Heart left ventricle (tissue), 16 donors: ENCODE data around the gene PRDM15. TPM values are rescaled to one million over a fixed set of nuclear protein-coding genes. Genes with fewer than 3 reads are reported as not detected.

Source experiments
- ATAC-seq, 4 donors: fragments of 200-7000 bp; cut with Tn5 transposase; one replicate each; pipeline ENCODE4 v1.9.1; 2020 to 2022; ENCODE audit warnings: moderate library complexity in 4 of 4, mild to moderate bottlenecking in 3 of 4, moderate number of reproducible peaks in 1 of 4
- DNase-seq, 5 donors: peaks; one replicate each; pipeline ENCODE4 v3.0.0-alpha.2; 2020
- H3K27ac ChIP-seq, 12 donors: fragments of 200-600 bp; sonication (generic) in 4 of 12; one replicate each; pipeline versions ENCODE4 v1.5.0 to v1.8.0; 2016 to 2022; ENCODE audit warnings: mild to moderate bottlenecking in 2 of 12
- H3K27me3 ChIP-seq, 9 donors: fragments of 200-600 bp; sonication (generic) in 2 of 9; one replicate each; pipeline versions ENCODE4 v1.5.1 to v1.8.0; 2016 to 2022; ENCODE audit warnings: mild to moderate bottlenecking in 3 of 9
- H3K36me3 ChIP-seq, 9 donors: fragments of 200-600 bp; sonication (generic) in 2 of 9; one replicate each; pipeline versions ENCODE4 v1.5.0 to v1.8.0; 2018 to 2022; ENCODE audit warnings: mild to moderate bottlenecking in 2 of 9
- H3K4me1 ChIP-seq, 12 donors: fragments of 200-600 bp; sonication (generic) in 4 of 12; one replicate each; pipeline versions ENCODE4 v1.5.0 to v1.8.0; 2016 to 2022; ENCODE audit warnings: mild to moderate bottlenecking in 3 of 12
- H3K4me3 ChIP-seq, 12 donors: fragments of 200-600 bp; sonication (generic) in 4 of 12; one replicate each; pipeline versions ENCODE4 v1.5.0 to v1.8.0; 2017 to 2022; ENCODE audit warnings: mild to moderate bottlenecking in 9 of 12, moderate library complexity in 4 of 12
- H3K9me3 ChIP-seq, 12 donors: fragments of 200-600 bp; sonication (generic) in 4 of 12; one replicate each; pipeline versions ENCODE4 v1.5.0 to v1.8.0; 2016 to 2022; ENCODE audit warnings: mild to moderate bottlenecking in 1 of 12
- CTCF ChIP-seq, 12 donors: fragments of 200-600 bp; sonication (generic) in 4 of 12; IDR thresholded peaks; one replicate each; pipeline versions ENCODE4 v1.5.0 to v1.8.0; 2018 to 2022; ENCODE audit warnings: antibody characterized with exemption in 12 of 12, mild to moderate bottlenecking in 5 of 12
- POLR2A ChIP-seq, 2 donors: fragments of 450-650 bp; IDR thresholded peaks; one replicate each; pipeline ENCODE4 v1.6.1; 2017; ENCODE audit warnings: antibody characterized with exemption in 2 of 2, mild to moderate bottlenecking in 2 of 2, moderate library complexity in 2 of 2
- WGBS, 4 donors: extraction: QIAGEN DNeasy Blood & Tissue Kit in 2 of 4; methylation state at CpG; one replicate each; pipeline versions ENCODE4 v1.1.5 to v1.1.7; 2013 to 2018; 5-methylcytosine and 5-hydroxymethylcytosine counted together
- intact Hi-C, 10 donors: fragments of 100-400 bp; cut with DNase I; formaldehyde crosslinking; loops; one replicate each; pipeline versions ENCODE4 v1.11.1 to v1.14.2; 2022
- polyA plus RNA-seq, 2 donors: library from polyadenylated mRNA; stranded (reverse); fragments of 200-250 nt; gene quantifications; one replicate each; pipeline ENCODE4 v1.2.3, GENCODE V29; 2013
- total RNA-seq, 9 donors: library from RNA; depleted of rRNA in 2 of 9; stranded (reverse); fragments of >200 nt in 2 of 9; fragmentation: NEBNext Ultra II Directional in 3 of 9; extraction: Animal tissue kit (Norgen Biotek cat#: 25700) in 3 of 9; gene quantifications; one replicate each; pipeline versions ENCODE4 v1.1.0 to v1.2.4, GENCODE V29; 2016 to 2023
- donor health status: ischemic (EF 13 %, LVEDD 7.1; RV severe dilation, severe dysfunction).
- donor health status: healthy with polysubstance abuse.
- donor health status: DM: no; HTN: yes; CAD: no.
- donor health status: DM: no; HTN: no; CAD: no.
- donor health status: ischemic (EF 25% LVEDD 6.9; RV normal size, moderate dysfunction).
- donor health status: ischemic (EF 25% LVEDD 5.7; RV mildly dilated, moderate dysfunction).
- donor health status: healthy.
- donor health status: DM: yes; HTN: yes; CAD: no.
- donor health status: ischemic (EF 35%, LVEDD 5.7; RV mildly dilated, moderate dysfunction).
- donor health status: nonischemic (EF 11% LVEDD 7.7; RV severe dilation, severe dysfunction).
- donor health status: DM: yes; HTN: yes; CAD: no.
- donor health status: PGD.
- donor health status: ischemic (EF 29% LVEDD 5.4; RV normal size, mild dysfunction).
- donor health status: nonischemic (EF 23%, LVEDD 6.1; RV moderate dilation, normal function).

Gene PRDM15
- total and polyA plus RNA-seq, 11 donors: 2.1 to 6.3 (median 2.7) TPM

DNA sequence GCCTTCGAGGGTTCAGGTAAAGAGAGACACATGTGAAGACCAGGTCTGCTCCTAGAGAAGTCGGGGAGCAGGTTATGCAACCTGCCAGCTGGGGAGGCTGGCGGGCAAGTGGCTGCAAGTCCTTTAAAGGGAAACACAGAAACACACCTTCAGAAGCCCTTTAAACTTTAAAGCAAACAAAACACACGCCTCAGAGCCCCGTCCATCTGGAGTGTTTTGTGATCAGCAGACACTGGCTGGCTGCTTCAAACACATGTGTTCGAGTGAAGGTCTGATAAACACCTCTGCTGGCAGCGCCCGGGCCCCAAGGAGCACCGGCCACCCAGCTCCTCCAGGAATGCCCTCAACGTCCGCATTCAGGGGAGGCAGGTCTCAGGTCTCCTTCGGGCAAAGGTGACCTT is 127.5 kb downstream of the PRDM15 start:
- DNase-seq: peak in 1 of 5 donors; percentile 16
- no peaks in the 10 kb centered on the region for H3K9me3 ChIP-seq
- TF ChIP-seq POLR2A (IDR thresholded peaks at IDR 0.05): no peak
- TF ChIP-seq CTCF (IDR thresholded peaks at IDR 0.05): no peak
- peaks cover 0 to 15% (median 0%) of the 10 kb centered on the region in 9 donors for H3K27me3 ChIP-seq
- no peak for ATAC-seq
- 56 to 72% (median 62%) methylated on average over 10 to 12 of the region's 12 CpGs for WGBS, 4 donors
- no peak overlapping the region for H3K27ac ChIP-seq
- H3K36me3 ChIP-seq: no peaks in the 10 kb centered on the region
- intact Hi-C loops: no loop called here
- H3K4me3 ChIP-seq: no peak overlapping the region
- H3K4me1 ChIP-seq: peaks cover 0 to 6% (median 0%) of the 10 kb centered on the region in 12 donors

- DNase-seq (peak in 1 of 5 donors; percentile 7), ATAC-seq (no peak)
- Histone ChIP-seq H3K4me1 (peaks cover 0 to 6% (median 0%) of the 10 kb centered on the region in 12 donors), H3K9me3 (no peaks in the 10 kb centered on the region), H3K27ac (no peak overlapping the region), H3K4me3 (no peak overlapping the region), H3K27me3 (peaks cover 0 to 15% (median 0%) of the 10 kb centered on the region in 9 donors), H3K36me3 (no peaks in the 10 kb centered on the region)
- no peak for TF ChIP-seq CTCF (IDR thresholded peaks at IDR 0.05)
- TF ChIP-seq POLR2A (IDR thresholded peaks at IDR 0.05): no peak
- intact Hi-C loops: no loop called here
- 91 to 96% (median 94%) methylated on average over 13 to 16 of the region's 16 CpGs for WGBS, 4 donors
Measured at GRCh38 chr21:41750532-41751151, 128.5 kb downstream of the PRDM15 start.

DNA sequence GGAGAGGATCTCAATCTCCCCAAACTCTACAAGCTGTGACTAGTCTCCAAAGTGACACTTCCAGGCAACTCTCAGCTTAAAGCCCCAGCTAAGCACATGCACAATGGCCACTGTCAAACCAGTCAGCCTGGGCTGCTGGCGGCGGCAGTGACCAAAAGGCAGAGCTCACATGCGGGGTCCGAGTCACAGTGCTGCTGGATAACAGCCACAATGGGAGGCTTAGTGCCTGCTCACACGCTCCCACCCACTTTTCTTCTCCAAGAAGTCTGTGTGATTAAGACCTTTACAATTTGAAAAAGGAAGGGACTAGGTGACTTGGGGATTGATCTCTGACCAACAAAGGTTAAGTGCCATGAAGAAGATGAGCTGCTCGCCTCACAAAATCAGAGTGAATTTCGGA is 129.1 kb downstream of the PRDM15 start:
- H3K9me3 ChIP-seq: no peaks in the 10 kb centered on the region
- WGBS, 4 donors: 76 to 83% (median 79%) methylated on average over 7 of the region's 7 CpGs
- ATAC-seq (no peak), DNase-seq (peak in 1 of 5 donors; percentile 8)
- no peak overlapping the region for H3K4me3 ChIP-seq
- no peak overlapping the region for H3K27ac ChIP-seq
- TF ChIP-seq POLR2A (IDR thresholded peaks at IDR 0.05) (no peak), CTCF (IDR thresholded peaks at IDR 0.05) (no peak)
- H3K27me3 ChIP-seq: peaks cover 0 to 19% (median 2%) of the 10 kb centered on the region in 9 donors
- peaks cover 0 to 6% (median 0%) of the 10 kb centered on the region in 12 donors for H3K4me1 ChIP-seq
- H3K36me3 ChIP-seq: no peaks in the 10 kb centered on the region
- intact Hi-C loops: no loop called here

GRCh38 chr21:41749286-41749685 is 129.9 kb downstream of the PRDM15 start:
- Histone ChIP-seq H3K27ac (no peak overlapping the region), H3K36me3 (no peaks in the 10 kb centered on the region), H3K9me3 (no peaks in the 10 kb centered on the region), H3K4me1 (peaks cover 0 to 6% (median 0%) of the 10 kb centered on the region in 12 donors), H3K27me3 (peaks cover 0 to 22% (median 2%) of the 10 kb centered on the region in 9 donors), H3K4me3 (no peak overlapping the region)
- no peak for TF ChIP-seq POLR2A (IDR thresholded peaks at IDR 0.05)
- intact Hi-C loops: no loop called here
- 90 to 92% (median 91%) methylated on average over 10 of the region's 10 CpGs for WGBS, 4 donors
- ATAC-seq (no peak), DNase-seq (no peak)

Other genes starting within 250 kb of the PRDM15 start
- 1 to 10 TPM in 1 of 9 donors, under 1 TPM in 6, not detected in 2; 0.07 to 2.0 (median 0.08) TPM for gene RIPK4, start 112.3 kb downstream of the PRDM15 start, total RNA-seq
- gene RIPK4, start 112.3 kb downstream of the PRDM15 start, polyA plus RNA-seq: under 1 TPM; 0.04 TPM
- gene C2CD2, start 74.7 kb upstream of the PRDM15 start, total RNA-seq: 10 to 100 TPM in 3 of 9 donors, 1 to 10 TPM in 6; 3.8 to 13.9 (median 7.8) TPM
- gene C2CD2, start 74.7 kb upstream of the PRDM15 start, polyA plus RNA-seq: 1 to 10 TPM; 3.8 to 5.3 TPM
- gene ZBTB21, start 131.0 kb upstream of the PRDM15 start, total RNA-seq: 10 to 100 TPM in 1 of 9 donors, 1 to 10 TPM in 8; 4.3 to 10.2 (median 6.2) TPM
- gene ZBTB21, start 131.0 kb upstream of the PRDM15 start, polyA plus RNA-seq: 1 to 10 TPM; 1.2 to 2.5 TPM
- gene UMODL1, start 192.0 kb upstream of the PRDM15 start, total RNA-seq: under 1 TPM in 2 of 9 donors, not detected in 7; 0.07 to 0.19 TPM
- gene UMODL1, start 192.0 kb upstream of the PRDM15 start, polyA plus RNA-seq: not detected